NB4 (cell line): ENCODE measurements around the gene ISM1.

Source experiments
- DNase-seq: peaks from one replicate; pipeline ENCODE4 v3.0.0; 2010; ENCODE audit warnings: low read depth
- H3K4me3 ChIP-seq: one replicate; pipeline ENCODE4 v1.5.1; 2011; ENCODE audit warnings: mild to moderate bottlenecking, low read depth, low read length, moderate library complexity
- CTCF ChIP-seq: IDR thresholded peaks from one replicate; pipeline ENCODE4 v1.5.1; 2012; ENCODE audit warnings: low read depth, low read length
- MAX ChIP-seq: IDR thresholded peaks from 2 replicates; pipeline ENCODE4 v1.6.1; 2011; ENCODE audit warnings: low read depth, low read length
- MYC ChIP-seq: IDR thresholded peaks from 2 replicates; pipeline ENCODE4 v1.6.1; 2011; ENCODE audit warnings: low read depth, low read length
- POLR2A ChIP-seq: IDR thresholded peaks from 2 replicates; pipeline ENCODE4 v1.6.1; 2011; ENCODE audit warnings: mild to moderate bottlenecking; ENCODE audit not compliant: insufficient read length; ENCODE audit errors: extremely low read depth

Gene ISM1

GRCh38 chr20:13267231-13267630, 46.2 kb downstream of the ISM1 start:
- no peak overlapping the region for H3K4me3 ChIP-seq
- TF ChIP-seq CTCF (no peak), MAX (no peak), MYC (no peak), POLR2A (no peak)
- DNase-seq, result no peak

GRCh38 chr20:13268953-13269352, 47.9 kb downstream of the ISM1 start:
- DNase-seq, result no peak
- no peak overlapping the region for H3K4me3 ChIP-seq

DNA sequence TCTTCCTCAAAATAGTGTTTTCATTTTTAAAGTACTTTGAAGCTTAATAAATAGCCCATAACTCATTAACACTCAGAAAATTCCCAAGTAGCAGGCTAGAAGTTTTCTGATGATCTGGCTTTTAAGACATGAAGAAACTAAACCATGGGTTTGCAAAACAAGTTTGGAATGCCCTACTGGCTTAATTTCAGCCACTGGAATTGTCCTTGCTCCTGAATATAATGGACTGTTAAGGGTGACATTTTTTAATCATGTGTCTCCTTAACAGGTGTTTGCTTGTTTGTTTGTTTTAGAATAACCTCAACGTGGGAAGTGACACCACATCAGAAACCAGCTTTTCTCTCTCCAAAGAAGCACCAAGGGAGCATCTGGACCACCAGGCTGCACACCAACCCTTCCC, 49.1 kb downstream of the ISM1 start:
- H3K4me3 ChIP-seq, result no peak overlapping the region
- TF ChIP-seq POLR2A (no peak), CTCF (no peak), MYC (no peak), MAX (no peak)
- no peak for DNase-seq

More at GRCh38 chr20:13268953-13269352, 47.9 kb downstream of the ISM1 start:
- TF ChIP-seq POLR2A (no peak), CTCF (no peak), MYC (no peak), MAX (no peak)

- DNase-seq, result no peak
- no peak overlapping the region for H3K4me3 ChIP-seq
- TF ChIP-seq POLR2A (no peak), MYC (no peak), MAX (no peak), CTCF (no peak)
These were observed 50.0 kb downstream of the ISM1 start for GRCh38 chr20:13271098-13271497.

DNA sequence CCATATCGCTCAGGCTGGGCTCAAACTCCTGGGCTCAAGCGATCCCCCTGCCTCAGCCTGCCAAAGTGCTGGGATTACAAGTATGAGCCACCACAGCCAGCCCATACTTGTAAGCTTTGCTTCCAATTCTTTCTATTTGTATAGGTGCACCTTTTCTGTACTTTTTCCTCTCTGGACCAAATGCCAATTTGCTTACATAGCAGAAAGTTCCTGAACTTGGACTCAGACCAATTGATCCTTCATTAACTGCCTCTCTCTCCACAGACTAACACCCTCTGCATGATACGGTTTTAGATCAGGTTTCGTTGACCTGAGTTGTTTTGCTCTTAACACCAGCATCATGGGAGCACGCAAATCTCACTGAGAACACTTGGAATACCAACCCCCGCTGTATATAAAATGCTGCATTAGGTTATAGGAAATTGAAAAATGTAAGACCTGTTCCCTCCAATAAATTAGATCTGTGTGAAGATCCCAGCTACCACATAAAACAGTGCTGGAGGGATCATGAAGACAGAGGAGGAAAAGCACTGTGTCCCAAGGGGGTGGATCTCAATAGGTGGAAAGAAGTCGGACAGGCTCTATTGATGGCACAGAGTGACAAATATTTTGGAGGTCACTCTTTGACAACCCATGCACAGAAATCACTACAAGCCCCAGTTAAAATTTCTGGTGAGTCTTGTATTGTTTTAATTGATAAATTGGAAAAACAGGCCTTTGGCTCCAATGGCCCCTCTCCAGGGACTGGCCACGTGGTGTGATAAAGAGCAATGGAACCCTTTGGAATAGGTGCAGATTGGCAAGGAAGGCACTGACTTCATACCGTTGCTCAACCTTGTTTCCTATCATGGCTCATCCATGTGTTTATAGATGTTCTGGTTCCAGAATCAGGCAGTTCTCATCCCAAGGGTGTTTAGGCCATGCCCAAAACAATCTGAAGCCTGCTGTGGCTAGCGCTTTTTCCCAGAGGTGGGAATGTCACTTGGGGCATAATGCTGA, 51.2 kb downstream of the ISM1 start:
- no peak overlapping the region for H3K4me3 ChIP-seq
- no peak for DNase-seq
- no peak for TF ChIP-seq POLR2A
- TF ChIP-seq MAX, result no peak
- TF ChIP-seq CTCF, result no peak
- TF ChIP-seq MYC, result no peak
